Tibial nerve (tissue), 4 donors: Measurements from ENCODE around the gene LTBP1.

Source experiments
- EP300 ChIP-seq, 2 donors: sonication (generic); formaldehyde crosslinking; IDR thresholded peaks; one replicate each; pipeline ENCODE4 v1.6.1; 2017; ENCODE audit warnings: antibody characterized with exemption in 2 of 2, mild to moderate bottlenecking in 1 of 2
- POLR2A ChIP-seq, 2 donors: fragments of 450-650 bp; IDR thresholded peaks; one replicate each; pipeline ENCODE4 v1.6.1; 2017; ENCODE audit warnings: antibody characterized with exemption in 2 of 2, mild to moderate bottlenecking in 2 of 2, moderate library complexity in 2 of 2
- TF ChIP-seq, protein P1 (sequence below), 5 experiments: fragments of 200-600 bp in 3 of 5; fragments of 450-650 bp in 2 of 5; sonication (generic) in 3 of 5; IDR thresholded peaks; one replicate each; pipeline ENCODE4 v1.5.1; 2016 to 2019; ENCODE audit warnings: antibody characterized with exemption in 5 of 5, mild to moderate bottlenecking in 3 of 5, moderate library complexity in 2 of 5

DNA sequence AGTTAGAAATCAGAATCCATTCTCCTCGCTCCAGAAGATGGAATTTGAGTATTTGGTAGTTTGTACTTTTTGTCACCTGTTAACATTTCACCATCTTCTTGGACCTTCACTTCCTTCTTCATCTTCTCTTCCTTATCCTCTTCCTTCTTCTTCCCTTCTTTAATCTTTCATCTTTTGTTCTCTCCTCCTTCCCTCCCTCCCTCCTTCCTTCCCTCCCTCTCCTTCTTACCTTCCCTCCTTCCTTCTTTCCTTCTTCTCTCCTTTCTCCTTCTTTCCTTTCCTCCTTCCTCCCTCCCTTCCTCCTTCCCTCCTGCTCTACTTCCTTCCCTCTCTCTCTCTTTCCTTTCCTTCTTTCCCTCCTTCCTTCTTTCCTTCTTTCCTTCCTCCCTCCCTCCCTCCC lies 31.1 kb upstream of the LTBP1 start:
- no peak for TF ChIP-seq EP300 (IDR thresholded peaks at IDR 0.05)
- TF ChIP-seq, protein P1, sequence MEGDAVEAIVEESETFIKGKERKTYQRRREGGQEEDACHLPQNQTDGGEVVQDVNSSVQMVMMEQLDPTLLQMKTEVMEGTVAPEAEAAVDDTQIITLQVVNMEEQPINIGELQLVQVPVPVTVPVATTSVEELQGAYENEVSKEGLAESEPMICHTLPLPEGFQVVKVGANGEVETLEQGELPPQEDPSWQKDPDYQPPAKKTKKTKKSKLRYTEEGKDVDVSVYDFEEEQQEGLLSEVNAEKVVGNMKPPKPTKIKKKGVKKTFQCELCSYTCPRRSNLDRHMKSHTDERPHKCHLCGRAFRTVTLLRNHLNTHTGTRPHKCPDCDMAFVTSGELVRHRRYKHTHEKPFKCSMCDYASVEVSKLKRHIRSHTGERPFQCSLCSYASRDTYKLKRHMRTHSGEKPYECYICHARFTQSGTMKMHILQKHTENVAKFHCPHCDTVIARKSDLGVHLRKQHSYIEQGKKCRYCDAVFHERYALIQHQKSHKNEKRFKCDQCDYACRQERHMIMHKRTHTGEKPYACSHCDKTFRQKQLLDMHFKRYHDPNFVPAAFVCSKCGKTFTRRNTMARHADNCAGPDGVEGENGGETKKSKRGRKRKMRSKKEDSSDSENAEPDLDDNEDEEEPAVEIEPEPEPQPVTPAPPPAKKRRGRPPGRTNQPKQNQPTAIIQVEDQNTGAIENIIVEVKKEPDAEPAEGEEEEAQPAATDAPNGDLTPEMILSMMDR (IDR thresholded peaks at IDR 0.05), result no peak
- TF ChIP-seq POLR2A (IDR thresholded peaks at IDR 0.05), result no peak
